Cardiac ventricle fibroblast (primary cell): Measurements from ENCODE around the gene ATP5MC2. TPM values are rescaled to one million over a fixed set of nuclear protein-coding genes. Genes with fewer than 3 reads are reported as not detected.

ENCODE experiments used
- total RNA-seq: library from RNA; depleted of rRNA; stranded (reverse); fragments of >200 nt; gene quantifications from 2 replicates; pipeline ENCODE4 v1.2.3, GENCODE V29; 2015

Gene ATP5MC2
- 277 and 346 TPM in 2 replicates for total RNA-seq

GRCh38 chr12:53675701-53676607 lies at the start of gene ATP5MC2:
Gene ATP5MC2, minus strand, starts transcription at chr12:53676083. Its CDS starts 3,469 bp downstream, at chr12:53672614.

GRCh38 chr12:53625946-53626701 lies 49.8 kb downstream of the ATP5MC2 start, which contains the start of gene ATF7:
Gene ATF7, minus strand, starts transcription at chr12:53626382. Its CDS starts 25,382 bp downstream, at chr12:53601000.

Other genes with a start within 250 kb of the ATP5MC2 start
- 61.0 and 79.9 TPM in 2 replicates for gene PRR13, start 234.3 kb downstream of the ATP5MC2 start, total RNA-seq
- gene PCBP2, start 224.0 kb downstream of the ATP5MC2 start, total RNA-seq, result 506 and 512 TPM in 2 replicates
- gene MAP3K12, start 176.6 kb downstream of the ATP5MC2 start, total RNA-seq, result 30.6 and 31.4 TPM in 2 replicates
- 26.5 and 32.2 TPM in 2 replicates for gene TARBP2, start 174.8 kb downstream of the ATP5MC2 start, total RNA-seq
- not detected in 2 replicates for gene NPFF, start 168.6 kb downstream of the ATP5MC2 start, total RNA-seq
- 22.0 and 30.4 TPM in 2 replicates for gene ATF7, start 49.7 kb downstream of the ATP5MC2 start, total RNA-seq
- 104 and 116 TPM in 2 replicates for gene CALCOCO1, start 51.4 kb upstream of the ATP5MC2 start, total RNA-seq
- gene CISTR, start 75.9 kb upstream of the ATP5MC2 start, total RNA-seq, result not detected in 2 replicates